ENCODE results near the gene SPRED2.
"Not testable (repeated sequence)": the region's sequence is repeated elsewhere in the genome, so short reads cannot be mapped to it uniquely, and the experiment has no call there.

SPRED2 gene

DNA sequence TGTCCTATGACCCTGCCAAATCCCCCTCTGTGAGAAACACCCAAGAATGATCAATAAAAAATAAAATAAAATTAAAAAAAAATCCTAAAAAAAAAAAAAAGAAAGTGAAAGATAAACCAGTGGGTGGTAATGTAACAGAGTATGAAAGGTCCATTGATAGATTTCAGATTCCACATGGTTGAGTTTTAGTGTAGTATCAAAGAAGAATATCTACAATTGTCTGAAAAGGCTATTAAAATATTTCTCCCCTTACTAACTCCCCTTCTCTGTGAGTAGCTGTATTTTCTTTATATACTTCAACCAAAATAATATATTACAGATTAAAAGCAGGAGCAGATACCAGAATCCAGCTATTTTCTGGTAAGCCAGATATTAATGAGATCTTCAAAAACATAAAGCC, 92.8 kb downstream of the SPRED2 start:
- ChIA-PET POLR2A (no interaction called here), CTCF (no interaction called here)
- no peak for DNase-seq (ENCODE audit: extremely low spot score)
- TF ChIP-seq TARDBP (IDR thresholded peaks at IDR 0.05) (no peak), HDGF (IDR thresholded peaks at IDR 0.05; ENCODE audit: borderline replicate concordance) (no peak), L3MBTL2 (conservative IDR thresholded peaks at IDR 0.05) (no peak), ZNF384 (IDR thresholded peaks at IDR 0.05) (no peak), ELF4 (IDR thresholded peaks at IDR 0.05) (no peak), FOXK2 (IDR thresholded peaks at IDR 0.05) (no peak), FOXM1 (IDR thresholded peaks at IDR 0.05; ENCODE audit: borderline replicate concordance) (no peak), LEF1 (IDR thresholded peaks at IDR 0.05; ENCODE audit: borderline replicate concordance) (no peak), CTBP1 (IDR thresholded peaks at IDR 0.05; ENCODE audit: borderline replicate concordance) (no peak), SP1 (IDR thresholded peaks at IDR 0.05) (no peak), NFRKB (IDR thresholded peaks at IDR 0.05) (no peak), ARNT (IDR thresholded peaks at IDR 0.05) (no peak), SUZ12 (IDR thresholded peaks at IDR 0.05) (no peak), BHLHE40 (IDR thresholded peaks at IDR 0.05; ENCODE audit: borderline replicate concordance) (no peak), FOXA1 (IDR thresholded peaks at IDR 0.05) (no peak)
- TF ChIP-seq, protein P1, sequence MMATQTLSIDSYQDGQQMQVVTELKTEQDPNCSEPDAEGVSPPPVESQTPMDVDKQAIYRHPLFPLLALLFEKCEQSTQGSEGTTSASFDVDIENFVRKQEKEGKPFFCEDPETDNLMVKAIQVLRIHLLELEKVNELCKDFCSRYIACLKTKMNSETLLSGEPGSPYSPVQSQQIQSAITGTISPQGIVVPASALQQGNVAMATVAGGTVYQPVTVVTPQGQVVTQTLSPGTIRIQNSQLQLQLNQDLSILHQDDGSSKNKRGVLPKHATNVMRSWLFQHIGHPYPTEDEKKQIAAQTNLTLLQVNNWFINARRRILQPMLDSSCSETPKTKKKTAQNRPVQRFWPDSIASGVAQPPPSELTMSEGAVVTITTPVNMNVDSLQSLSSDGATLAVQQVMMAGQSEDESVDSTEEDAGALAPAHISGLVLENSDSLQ (IDR thresholded peaks at IDR 0.05), result no peak

DNA sequence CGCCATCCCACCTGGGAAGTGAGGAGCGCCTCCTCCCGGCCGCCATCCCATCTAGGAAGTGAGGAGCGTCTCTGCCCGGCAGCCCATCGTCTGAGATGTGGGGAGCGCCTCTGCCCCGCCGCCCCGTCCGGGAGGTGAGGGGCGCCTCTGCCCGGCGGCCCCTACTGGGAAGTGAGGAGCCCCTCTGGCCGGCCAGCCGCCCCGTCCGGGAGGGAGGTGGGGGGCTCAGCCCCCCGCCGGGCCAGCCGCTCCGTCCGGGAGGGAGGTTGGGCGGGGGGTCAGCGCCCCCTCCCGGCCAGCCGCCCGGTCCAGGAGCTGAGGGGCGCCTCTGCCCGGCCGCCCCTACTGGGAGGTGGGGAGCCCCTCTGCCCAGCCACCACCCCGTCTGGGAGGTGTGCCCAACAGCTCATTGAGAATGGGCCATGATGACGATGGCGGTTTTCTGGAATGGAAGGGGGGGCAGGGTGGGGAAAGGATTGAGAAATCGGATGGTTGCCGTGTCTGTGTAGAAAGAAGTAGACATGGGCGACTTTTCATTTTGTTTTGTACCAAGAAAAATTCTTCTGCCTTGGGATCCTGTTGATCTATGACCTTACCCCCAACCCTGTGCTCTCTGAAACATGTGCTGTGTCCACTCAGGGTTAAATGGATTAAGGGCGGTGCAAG, 93.4 kb downstream of the SPRED2 start:
- POLR2A ChIA-PET; CTCF ChIA-PET; DNase-seq (ENCODE audit: extremely low spot score): not testable (repeated sequence)

DNA sequence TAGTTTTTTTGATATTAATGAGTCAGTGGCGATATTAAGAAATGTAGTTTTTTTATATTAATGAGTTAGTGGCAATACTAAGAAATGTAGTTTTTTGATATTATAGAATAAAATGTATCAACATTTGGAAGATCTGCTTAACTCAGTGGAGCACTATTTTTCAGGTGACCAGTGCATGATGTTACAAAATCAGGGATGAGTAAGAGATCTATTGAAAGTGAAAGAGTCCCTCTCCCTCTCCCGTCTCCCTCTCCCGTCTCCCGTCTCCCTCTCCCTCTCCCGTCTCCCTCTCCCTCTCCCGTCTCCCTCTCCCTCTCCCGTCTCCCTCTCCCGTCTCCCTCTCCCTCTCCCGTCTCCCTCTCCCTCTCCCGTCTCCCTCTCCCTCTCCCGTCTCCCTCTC, 94.5 kb downstream of the SPRED2 start:
- DNase-seq (ENCODE audit: extremely low spot score); POLR2A ChIA-PET; CTCF ChIA-PET: not testable (repeated sequence)

- TF ChIP-seq FOXA1 (IDR thresholded peaks at IDR 0.05), result no peak
- POLR2A ChIA-PET, result no interaction called here
- CTCF ChIA-PET, result no interaction called here
- DNase-seq (ENCODE audit: extremely low spot score), result no peak
These were observed 97.7 kb downstream of the SPRED2 start for GRCh38 chr2:65334714-65335113.

GRCh38 chr2:65331336-65332025, 100.9 kb downstream of the SPRED2 start:
- TF ChIP-seq FOXM1 (IDR thresholded peaks at IDR 0.05; ENCODE audit: borderline replicate concordance) (no peak), SUZ12 (IDR thresholded peaks at IDR 0.05) (no peak), L3MBTL2 (conservative IDR thresholded peaks at IDR 0.05) (no peak), FOXK2 (IDR thresholded peaks at IDR 0.05) (no peak), SP1 (IDR thresholded peaks at IDR 0.05) (no peak), CTBP1 (IDR thresholded peaks at IDR 0.05; ENCODE audit: borderline replicate concordance) (no peak), LEF1 (IDR thresholded peaks at IDR 0.05; ENCODE audit: borderline replicate concordance) (no peak), ELF4 (IDR thresholded peaks at IDR 0.05) (no peak), TARDBP (IDR thresholded peaks at IDR 0.05) (no peak), BHLHE40 (IDR thresholded peaks at IDR 0.05; ENCODE audit: borderline replicate concordance) (no peak), ZNF384 (IDR thresholded peaks at IDR 0.05) (no peak), HDGF (IDR thresholded peaks at IDR 0.05; ENCODE audit: borderline replicate concordance) (no peak), FOXA1 (IDR thresholded peaks at IDR 0.05) (no peak), NFRKB (IDR thresholded peaks at IDR 0.05) (no peak), ARNT (IDR thresholded peaks at IDR 0.05) (no peak)
- TF ChIP-seq, protein P1 (IDR thresholded peaks at IDR 0.05), result no peak
- POLR2A ChIA-PET, result no interaction called here
- CTCF ChIA-PET, result no interaction called here
- no peak for DNase-seq (ENCODE audit: extremely low spot score)

- ChIA-PET POLR2A (no interaction called here), CTCF (no interaction called here)
- DNase-seq (ENCODE audit: extremely low spot score), result no peak
- TF ChIP-seq SP1 (IDR thresholded peaks at IDR 0.05), result no peak
- TF ChIP-seq, protein P1 (IDR thresholded peaks at IDR 0.05), result no peak
- no peak for TF ChIP-seq FOXM1 (IDR thresholded peaks at IDR 0.05; ENCODE audit: borderline replicate concordance)
- TF ChIP-seq TARDBP (IDR thresholded peaks at IDR 0.05), result no peak
- TF ChIP-seq ARNT (IDR thresholded peaks at IDR 0.05), result no peak
- TF ChIP-seq CTBP1 (IDR thresholded peaks at IDR 0.05; ENCODE audit: borderline replicate concordance), result no peak
- no peak for TF ChIP-seq L3MBTL2 (conservative IDR thresholded peaks at IDR 0.05)
- no peak for TF ChIP-seq LEF1 (IDR thresholded peaks at IDR 0.05; ENCODE audit: borderline replicate concordance)
- no peak for TF ChIP-seq ZNF384 (IDR thresholded peaks at IDR 0.05)
- TF ChIP-seq FOXK2 (IDR thresholded peaks at IDR 0.05), result no peak
- no peak for TF ChIP-seq ELF4 (IDR thresholded peaks at IDR 0.05)
- TF ChIP-seq HDGF (IDR thresholded peaks at IDR 0.05; ENCODE audit: borderline replicate concordance), result no peak
- TF ChIP-seq NFRKB (IDR thresholded peaks at IDR 0.05), result no peak
- no peak for TF ChIP-seq FOXA1 (IDR thresholded peaks at IDR 0.05)
- no peak for TF ChIP-seq BHLHE40 (IDR thresholded peaks at IDR 0.05; ENCODE audit: borderline replicate concordance)
- no peak for TF ChIP-seq SUZ12 (IDR thresholded peaks at IDR 0.05)
These were observed 102.9 kb downstream of the SPRED2 start for GRCh38 chr2:65329525-65329924.
